ENCODE measurements around the gene MMP27. TPM values are rescaled to one million over a fixed set of nuclear protein-coding genes. Genes with fewer than 3 reads are reported as not detected.

The MMP27 gene
- total RNA-seq, 1 experiment from 2014 or later, result not detected

DNA sequence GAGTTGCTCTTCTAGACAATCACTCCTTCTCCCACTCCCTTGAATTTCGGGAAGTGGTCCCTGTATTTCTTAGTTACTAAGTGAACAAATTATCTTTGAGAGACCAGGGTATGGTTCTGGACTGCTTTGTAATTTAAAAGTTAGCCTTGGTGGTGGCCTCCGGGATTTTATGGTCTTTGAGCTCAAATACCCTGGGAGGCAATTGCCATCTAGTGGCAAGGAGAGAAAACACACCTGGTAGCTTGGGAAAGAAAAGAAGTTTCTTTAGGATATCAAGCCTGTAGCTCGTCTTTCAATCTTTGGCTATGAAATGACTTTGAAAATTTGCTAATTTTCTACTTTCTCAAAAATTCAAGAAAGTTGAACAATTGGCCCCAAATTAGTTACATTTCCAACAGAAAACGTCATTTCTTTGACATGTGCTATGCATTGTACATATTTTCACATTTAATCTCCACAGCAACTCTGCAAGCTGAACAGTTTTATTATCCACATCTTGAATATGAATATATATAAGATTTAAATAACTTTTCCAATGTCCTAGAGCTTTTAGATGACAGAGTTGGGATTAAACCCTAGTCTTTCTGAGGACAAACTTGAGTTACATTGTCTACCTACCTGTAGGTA lies 39.1 kb downstream of the MMP27 start:
- H3K27me3 ChIP-seq (ENCODE audit: insufficient read depth, low read length), result no peaks in the 10 kb centered on the region
- H3K9me3 ChIP-seq (ENCODE audit: control insufficient read depth in 1 of 2, insufficient read depth in 1 of 2, low read depth in 1 of 2, low read length in 2 of 2), result no peaks in the 10 kb centered on the region
- no peak overlapping the region for H3K9ac ChIP-seq (ENCODE audit: low read length)
- no peaks in the 10 kb centered on the region for H3K36me3 ChIP-seq (ENCODE audit: control insufficient read depth in 1 of 2, insufficient read depth in 2 of 2, low read length in 2 of 2)
- H3K4me1 ChIP-seq (ENCODE audit: control insufficient read depth in 1 of 2, insufficient read depth in 2 of 2, low read length in 2 of 2), result peaks cover 0 to 12% of the 10 kb centered on the region in 2 experiments; a peak in 1 of 4 replicates
- H3K4me3 ChIP-seq (replicated peaks in 1 of 2; ENCODE audit: low read depth in 1 of 2, low read length in 2 of 2), result no peak overlapping the region; a peak in 1 of 4 replicates
- ChIA-PET CTCF (interaction anchor here (0.5 to 2.5 kb wide), 42 partner anchors 9 to 906 kb away, joined by 3 to 34 read pairs (median 4); no protein-coding TSS in a partner anchor), POLR2A (interaction anchor here (0.9 to 1.0 kb wide), 2 partner anchors 325 to 372 kb away, joined by 3 read pairs; no protein-coding TSS in a partner anchor), RAD21 (ENCODE audit: low non-redundant PET in 1 of 2, low total read pairs in 2 of 2, uncharacterized antibody in 2 of 2, unreplicated experiment in 2 of 2) (interaction anchor here (0.6 to 1.3 kb wide), 8 partner anchors 59 to 806 kb away, joined by 3 to 12 read pairs (median 4); no protein-coding TSS in a partner anchor)
- no peaks in the 10 kb centered on the region for H3K9me2 ChIP-seq (ENCODE audit: insufficient read depth)
- DNase-seq (ENCODE audit: low read depth, low spot score), result peak; percentile 37
- H3K4me2 ChIP-seq (ENCODE audit: low read length), result peak overlapping the region; percentile 42; the same call in 1 of the 2 replicates
- ATAC-seq, result peak; percentile 74
- intact Hi-C loops (cut with micrococcal nuclease), result loop anchor here (1.0 to 5.0 kb wide), 5 partner anchors 172 to 804 kb away; no protein-coding TSS in a partner anchor
- no peaks in the 10 kb centered on the region for H3K79me2 ChIP-seq (ENCODE audit: insufficient read depth, low read length)
- H3K27ac ChIP-seq (ENCODE audit: low read depth, low read length), result no peak overlapping the region
- H4K20me1 ChIP-seq (ENCODE audit: insufficient read depth), result no peaks in the 10 kb centered on the region
- peak overlapping the region; percentile 92 for H2AFZ ChIP-seq (ENCODE audit: low read depth, low read length, poor library complexity, severe bottlenecking)
- BruUV-seq (replicated peaks), result no TSS peak
- TF ChIP-seq TCF7L2 (IDR thresholded peaks at IDR 0.05; ENCODE audit: borderline replicate concordance, extremely low read depth, insufficient read depth, insufficient read length), result no peak
- TF ChIP-seq, protein P1, sequence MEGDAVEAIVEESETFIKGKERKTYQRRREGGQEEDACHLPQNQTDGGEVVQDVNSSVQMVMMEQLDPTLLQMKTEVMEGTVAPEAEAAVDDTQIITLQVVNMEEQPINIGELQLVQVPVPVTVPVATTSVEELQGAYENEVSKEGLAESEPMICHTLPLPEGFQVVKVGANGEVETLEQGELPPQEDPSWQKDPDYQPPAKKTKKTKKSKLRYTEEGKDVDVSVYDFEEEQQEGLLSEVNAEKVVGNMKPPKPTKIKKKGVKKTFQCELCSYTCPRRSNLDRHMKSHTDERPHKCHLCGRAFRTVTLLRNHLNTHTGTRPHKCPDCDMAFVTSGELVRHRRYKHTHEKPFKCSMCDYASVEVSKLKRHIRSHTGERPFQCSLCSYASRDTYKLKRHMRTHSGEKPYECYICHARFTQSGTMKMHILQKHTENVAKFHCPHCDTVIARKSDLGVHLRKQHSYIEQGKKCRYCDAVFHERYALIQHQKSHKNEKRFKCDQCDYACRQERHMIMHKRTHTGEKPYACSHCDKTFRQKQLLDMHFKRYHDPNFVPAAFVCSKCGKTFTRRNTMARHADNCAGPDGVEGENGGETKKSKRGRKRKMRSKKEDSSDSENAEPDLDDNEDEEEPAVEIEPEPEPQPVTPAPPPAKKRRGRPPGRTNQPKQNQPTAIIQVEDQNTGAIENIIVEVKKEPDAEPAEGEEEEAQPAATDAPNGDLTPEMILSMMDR (IDR thresholded peaks at IDR 0.05 in 2 of 3, conservative IDR thresholded peaks at IDR 0.05 in 1 of 3; ENCODE audit: borderline replicate concordance in 1 of 3, insufficient read depth in 1 of 3, low read depth in 2 of 3, low read length in 2 of 3), result peak; percentile 82 to 92 (median 91)
- TF ChIP-seq REST (IDR thresholded peaks at IDR 0.05; ENCODE audit: low read depth), result no peak
- no peak for TF ChIP-seq FOSL1 (IDR thresholded peaks at IDR 0.05; ENCODE audit: low read depth)
- no peak for TF ChIP-seq POLR2AphosphoS5 (IDR thresholded peaks at IDR 0.05; ENCODE audit: low read depth, low read length)
- TF ChIP-seq ZNF274 (IDR thresholded peaks at IDR 0.05; ENCODE audit: low read depth, low read length), result no peak
- no peak for TF ChIP-seq EZH2phosphoT487 (IDR thresholded peaks at IDR 0.05; ENCODE audit: borderline replicate concordance)
- no peak for TF ChIP-seq CEBPB (IDR thresholded peaks at IDR 0.05; ENCODE audit: low read depth)
- peak; percentile 92 for TF ChIP-seq RAD21 (IDR thresholded peaks at IDR 0.05; ENCODE audit: low read depth)
- TF ChIP-seq CBX3 (IDR thresholded peaks at IDR 0.05; ENCODE audit: low read depth), result 0 out of 2 replicates have a peak, but pooled peaks have one; percentile 19
- no peak for TF ChIP-seq JUND (IDR thresholded peaks at IDR 0.05)
- TF ChIP-seq SRF (IDR thresholded peaks at IDR 0.05; ENCODE audit: low read depth), result no peak
- TF ChIP-seq, protein P2, sequence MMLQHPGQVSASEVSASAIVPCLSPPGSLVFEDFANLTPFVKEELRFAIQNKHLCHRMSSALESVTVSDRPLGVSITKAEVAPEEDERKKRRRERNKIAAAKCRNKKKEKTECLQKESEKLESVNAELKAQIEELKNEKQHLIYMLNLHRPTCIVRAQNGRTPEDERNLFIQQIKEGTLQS (IDR thresholded peaks at IDR 0.05), result no peak
- no peak for TF ChIP-seq ZFX (IDR thresholded peaks at IDR 0.05)
- TF ChIP-seq, protein P3, sequence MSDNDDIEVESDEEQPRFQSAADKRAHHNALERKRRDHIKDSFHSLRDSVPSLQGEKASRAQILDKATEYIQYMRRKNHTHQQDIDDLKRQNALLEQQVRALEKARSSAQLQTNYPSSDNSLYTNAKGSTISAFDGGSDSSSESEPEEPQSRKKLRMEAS (IDR thresholded peaks at IDR 0.05), result no peak
- no peak for TF ChIP-seq POLR2A (IDR thresholded peaks at IDR 0.05; ENCODE audit: borderline replicate concordance, extremely low read depth, insufficient read depth, insufficient read length)
- no peak for TF ChIP-seq ELF1 (IDR thresholded peaks at IDR 0.05; ENCODE audit: borderline replicate concordance, low read depth)
- no peak for TF ChIP-seq YY1 (IDR thresholded peaks at IDR 0.05; ENCODE audit: extremely low read depth, insufficient replicate concordance, low read depth, low read length)
- no peak for TF ChIP-seq EZH2 (IDR thresholded peaks at IDR 0.05)
- TF ChIP-seq SIN3A (IDR thresholded peaks at IDR 0.05; ENCODE audit: low read depth), result no peak
- TF ChIP-seq EGR1 (IDR thresholded peaks at IDR 0.05; ENCODE audit: low read depth), result no peak
